ENCODE results near the gene PSMB7.

Gene PSMB7

DNA sequence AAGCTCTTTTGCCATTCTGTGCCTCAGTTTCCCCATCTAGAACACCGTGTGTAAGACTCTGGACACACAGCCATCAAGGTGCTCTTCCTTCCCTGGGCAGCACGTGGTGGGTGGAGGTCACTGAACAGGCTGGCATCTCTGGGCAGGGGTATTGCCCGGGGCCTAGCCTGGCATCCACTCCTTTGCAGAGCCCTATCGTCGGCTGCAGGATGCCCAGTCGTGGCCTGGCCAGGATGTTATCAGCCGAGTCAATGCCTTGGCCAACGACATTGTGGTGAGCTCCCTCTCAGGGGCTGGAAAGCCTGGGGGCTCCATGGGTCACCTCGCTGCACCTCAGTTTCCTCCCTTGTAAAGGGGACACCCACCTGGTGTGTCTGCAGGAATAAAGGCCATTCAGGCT is 39.1 kb upstream of the PSMB7 start:
- Histone ChIP-seq H2AK5ac (ENCODE audit: low read length) (no peak overlapping the region), H4K12ac (ENCODE audit: low read depth, low read length) (no peak overlapping the region), H3K4ac (ENCODE audit: low read depth, low read length) (no peak overlapping the region), H3K79me1 (ENCODE audit: low read length) (no peaks in the 10 kb centered on the region), H3K36me3 (ENCODE audit: control insufficient read depth in 1 of 2, insufficient read depth in 2 of 2, low read length in 2 of 2) (no peaks in the 10 kb centered on the region), H2AFZ (ENCODE audit: insufficient read depth, low read length, poor library complexity) (no peak overlapping the region), H3K27ac (ENCODE audit: low read depth, low read length) (no peak overlapping the region), H4K8ac (ENCODE audit: low read depth, low read length) (no peak overlapping the region), H3K4me3 (ENCODE audit: low read depth, low read length) (no peak overlapping the region), H3K23ac (ENCODE audit: low read length) (no peak overlapping the region), H3K4me1 (ENCODE audit: control insufficient read depth in 1 of 2, insufficient read depth in 2 of 2, low read length in 2 of 2) (peaks cover 0 to 4% of the 10 kb centered on the region in 2 experiments), H2BK5ac (ENCODE audit: low read depth, low read length, poor library complexity) (no peak overlapping the region), H2BK120ac (ENCODE audit: insufficient read depth, low read length, poor library complexity) (no peak overlapping the region), H2BK12ac (ENCODE audit: low read length) (no peak overlapping the region), H3K9ac (ENCODE audit: low read length) (no peak overlapping the region), H4K91ac (ENCODE audit: low read depth, low read length) (no peak overlapping the region), H3K14ac (ENCODE audit: low read length) (no peak overlapping the region), H3K4me2 (ENCODE audit: low read length) (no peak overlapping the region), H3K18ac (ENCODE audit: low read length) (no peak overlapping the region), H3K79me2 (ENCODE audit: control insufficient read depth, insufficient read depth, low read length, poor library complexity) (no peaks in the 10 kb centered on the region), H3K9me3 (ENCODE audit: insufficient read depth, low read depth, low read length) (peaks cover 7% of the 10 kb centered on the region), H3K27me3 (ENCODE audit: insufficient read depth, low read length) (peaks cover 16% of the 10 kb centered on the region)
- WGBS (ENCODE audit: extremely low coverage, insufficient coverage, insufficient read length) = no CpG with 5 or more reads among the region's 9 CpGs
- no peak for DNase-seq

DNA sequence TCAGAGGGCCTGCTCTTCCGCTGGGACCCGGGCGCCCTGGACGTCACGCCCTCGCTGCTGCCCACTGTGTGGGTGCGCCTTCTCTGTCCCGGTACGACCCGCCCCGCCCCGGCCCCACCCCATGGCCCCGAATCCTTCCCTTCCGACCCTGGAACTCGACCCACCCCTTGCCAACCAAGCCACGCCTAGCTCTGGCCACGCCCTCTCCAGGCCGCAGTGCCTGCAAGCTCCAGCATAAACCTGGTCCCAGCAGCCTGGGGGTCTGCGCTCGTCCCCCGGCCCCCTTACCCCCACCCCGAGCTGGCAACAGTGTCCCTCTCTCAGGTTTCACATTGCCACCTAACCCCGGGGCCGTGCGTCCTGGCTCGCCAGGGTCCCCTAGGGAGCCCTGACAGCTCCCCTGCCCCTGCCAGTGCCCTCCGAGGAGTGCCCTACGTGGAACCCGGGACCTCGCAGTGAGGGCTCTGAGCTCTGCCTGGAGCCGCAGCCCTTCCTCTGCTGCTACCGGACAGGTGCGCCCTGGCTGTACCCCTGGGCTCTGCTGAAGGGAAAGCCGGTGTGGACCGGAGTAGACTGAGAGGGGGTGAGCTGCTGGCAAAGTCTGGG is 38.4 kb upstream of the PSMB7 start:
- H2AK5ac ChIP-seq (ENCODE audit: low read length) = no peak overlapping the region
- no peak overlapping the region for H4K91ac ChIP-seq (ENCODE audit: low read depth, low read length)
- no peak overlapping the region for H3K27ac ChIP-seq (ENCODE audit: low read depth, low read length)
- H4K8ac ChIP-seq (ENCODE audit: low read depth, low read length) = no peak overlapping the region
- DNase-seq = no peak
- peaks cover 16% of the 10 kb centered on the region for H3K27me3 ChIP-seq (ENCODE audit: insufficient read depth, low read length)
- WGBS (ENCODE audit: extremely low coverage, insufficient coverage, insufficient read length) = no CpG with 5 or more reads among the region's 35 CpGs
- H3K9me3 ChIP-seq (ENCODE audit: insufficient read depth, low read depth, low read length) = peaks cover 7% of the 10 kb centered on the region
- H3K14ac ChIP-seq (ENCODE audit: low read length) = no peak overlapping the region
- H3K9ac ChIP-seq (ENCODE audit: low read length) = no peak overlapping the region
- no peak overlapping the region for H3K23ac ChIP-seq (ENCODE audit: low read length)
- H2BK12ac ChIP-seq (ENCODE audit: low read length) = no peak overlapping the region
- no peaks in the 10 kb centered on the region for H3K79me2 ChIP-seq (ENCODE audit: control insufficient read depth, insufficient read depth, low read length, poor library complexity)
- no peak overlapping the region for H3K18ac ChIP-seq (ENCODE audit: low read length)
- H3K4me2 ChIP-seq (ENCODE audit: low read length) = peak overlapping the region; percentile 60
- no peak overlapping the region for H3K4me3 ChIP-seq (ENCODE audit: low read depth, low read length)
- peak overlapping the region; percentile 30 for H2AFZ ChIP-seq (ENCODE audit: insufficient read depth, low read length, poor library complexity)
- H4K12ac ChIP-seq (ENCODE audit: low read depth, low read length) = no peak overlapping the region
- no peaks in the 10 kb centered on the region for H3K79me1 ChIP-seq (ENCODE audit: low read length)
- H3K4me1 ChIP-seq (ENCODE audit: control insufficient read depth in 1 of 2, insufficient read depth in 2 of 2, low read length in 2 of 2) = peaks cover 0 to 4% of the 10 kb centered on the region in 2 experiments
- no peak overlapping the region for H2BK120ac ChIP-seq (ENCODE audit: insufficient read depth, low read length, poor library complexity)
- H3K4ac ChIP-seq (ENCODE audit: low read depth, low read length) = no peak overlapping the region
- H3K36me3 ChIP-seq (ENCODE audit: control insufficient read depth in 1 of 2, insufficient read depth in 2 of 2, low read length in 2 of 2) = no peaks in the 10 kb centered on the region
- no peak overlapping the region for H2BK5ac ChIP-seq (ENCODE audit: low read depth, low read length, poor library complexity)

DNA sequence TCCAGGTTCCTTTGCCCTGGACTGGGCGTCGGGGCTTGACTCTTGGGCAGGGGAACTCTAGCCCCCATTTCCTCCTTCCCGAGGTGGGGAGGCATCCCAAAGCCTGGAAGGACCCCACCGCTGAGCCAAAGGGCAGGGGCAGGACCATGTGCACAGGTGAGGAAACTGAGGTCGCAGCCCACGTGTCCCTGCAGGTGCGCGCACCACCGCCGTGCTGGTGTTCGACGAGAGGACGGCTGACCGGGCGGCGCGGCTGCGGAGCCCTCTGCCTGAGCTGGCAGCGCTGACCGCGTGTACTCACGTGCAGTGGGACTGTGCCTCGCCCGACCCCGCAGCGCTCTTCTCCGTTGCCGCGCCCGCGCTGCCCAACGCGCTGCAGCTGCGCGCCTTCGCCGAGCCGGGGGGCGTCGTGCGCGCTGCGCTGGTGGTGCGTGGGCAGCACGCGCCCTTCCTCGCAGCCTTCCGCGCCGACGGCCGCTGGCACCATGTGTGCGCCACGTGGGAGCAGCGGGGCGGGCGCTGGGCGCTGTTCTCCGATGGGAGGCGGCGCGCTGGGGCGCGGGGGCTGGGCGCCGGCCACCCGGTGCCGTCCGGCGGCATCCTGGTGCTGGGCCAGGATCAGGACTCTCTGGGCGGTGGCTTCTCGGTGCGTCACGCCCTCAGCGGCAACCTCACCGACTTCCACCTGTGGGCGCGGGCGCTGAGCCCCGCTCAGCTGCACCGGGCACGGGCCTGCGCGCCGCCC is 37.8 kb upstream of the PSMB7 start:
- H4K8ac ChIP-seq (ENCODE audit: low read depth, low read length) = no peak overlapping the region
- no peak overlapping the region for H2BK120ac ChIP-seq (ENCODE audit: insufficient read depth, low read length, poor library complexity)
- no peak overlapping the region for H4K91ac ChIP-seq (ENCODE audit: low read depth, low read length)
- no peak overlapping the region for H3K4ac ChIP-seq (ENCODE audit: low read depth, low read length)
- no peaks in the 10 kb centered on the region for H3K36me3 ChIP-seq (ENCODE audit: control insufficient read depth in 1 of 2, insufficient read depth in 2 of 2, low read length in 2 of 2)
- no peak overlapping the region for H3K14ac ChIP-seq (ENCODE audit: low read length)
- no peaks in the 10 kb centered on the region for H3K79me1 ChIP-seq (ENCODE audit: low read length)
- H3K4me3 ChIP-seq (ENCODE audit: low read depth, low read length) = no peak overlapping the region
- H4K12ac ChIP-seq (ENCODE audit: low read depth, low read length) = no peak overlapping the region
- H3K23ac ChIP-seq (ENCODE audit: low read length) = no peak overlapping the region
- H2BK12ac ChIP-seq (ENCODE audit: low read length) = no peak overlapping the region
- peak overlapping the region; percentile 60 for H3K4me2 ChIP-seq (ENCODE audit: low read length)
- peaks cover 16% of the 10 kb centered on the region for H3K27me3 ChIP-seq (ENCODE audit: insufficient read depth, low read length)
- H3K27ac ChIP-seq (ENCODE audit: low read depth, low read length) = no peak overlapping the region
- no peak overlapping the region for H3K18ac ChIP-seq (ENCODE audit: low read length)
- H3K9ac ChIP-seq (ENCODE audit: low read length) = no peak overlapping the region
- H3K4me1 ChIP-seq (ENCODE audit: control insufficient read depth in 1 of 2, insufficient read depth in 2 of 2, low read length in 2 of 2) = peaks cover 0 to 4% of the 10 kb centered on the region in 2 experiments
- H2BK5ac ChIP-seq (ENCODE audit: low read depth, low read length, poor library complexity) = no peak overlapping the region
- no peak overlapping the region for H2AK5ac ChIP-seq (ENCODE audit: low read length)
- no peaks in the 10 kb centered on the region for H3K79me2 ChIP-seq (ENCODE audit: control insufficient read depth, insufficient read depth, low read length, poor library complexity)
- peak overlapping the region; percentile 30 for H2AFZ ChIP-seq (ENCODE audit: insufficient read depth, low read length, poor library complexity)
- WGBS (ENCODE audit: extremely low coverage, insufficient coverage, insufficient read length) = no CpG with 5 or more reads among the region's 85 CpGs
- DNase-seq = no peak
- H3K9me3 ChIP-seq (ENCODE audit: insufficient read depth, low read depth, low read length) = peaks cover 7% of the 10 kb centered on the region

DNA sequence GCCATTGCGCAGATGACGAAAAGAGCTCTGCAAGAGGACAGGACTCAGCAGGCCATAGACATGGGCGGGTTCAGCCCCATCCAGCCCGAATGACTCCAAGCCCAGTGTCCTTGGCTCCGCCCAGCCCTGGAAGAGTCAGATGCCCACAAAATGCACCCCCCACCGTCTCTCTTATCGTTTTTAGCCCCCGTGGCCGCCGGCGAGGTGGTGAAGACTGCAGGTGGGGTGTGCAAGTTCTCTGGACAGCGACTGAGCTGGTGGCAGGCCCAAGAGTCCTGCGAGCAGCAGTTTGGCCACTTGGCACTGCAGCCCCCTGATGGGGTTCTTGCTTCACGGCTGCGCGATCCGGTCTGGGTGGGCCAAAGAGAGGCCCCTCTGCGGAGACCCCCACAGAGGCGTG is 37.1 kb upstream of the PSMB7 start:
- Histone ChIP-seq H2BK120ac (ENCODE audit: insufficient read depth, low read length, poor library complexity) (no peak overlapping the region), H3K18ac (ENCODE audit: low read length) (no peak overlapping the region), H3K27me3 (ENCODE audit: insufficient read depth, low read length) (peaks cover 16% of the 10 kb centered on the region), H3K4ac (ENCODE audit: low read depth, low read length) (no peak overlapping the region), H3K4me3 (ENCODE audit: low read depth, low read length) (no peak overlapping the region), H2AFZ (ENCODE audit: insufficient read depth, low read length, poor library complexity) (no peak overlapping the region), H2AK5ac (ENCODE audit: low read length) (no peak overlapping the region), H3K9me3 (ENCODE audit: insufficient read depth, low read depth, low read length) (peaks cover 7% of the 10 kb centered on the region), H2BK12ac (ENCODE audit: low read length) (no peak overlapping the region), H3K4me2 (ENCODE audit: low read length) (no peak overlapping the region), H3K27ac (ENCODE audit: low read depth, low read length) (no peak overlapping the region), H3K4me1 (ENCODE audit: control insufficient read depth in 1 of 2, insufficient read depth in 2 of 2, low read length in 2 of 2) (peaks cover 0 to 4% of the 10 kb centered on the region in 2 experiments), H4K91ac (ENCODE audit: low read depth, low read length) (no peak overlapping the region), H4K12ac (ENCODE audit: low read depth, low read length) (no peak overlapping the region), H3K36me3 (ENCODE audit: control insufficient read depth in 1 of 2, insufficient read depth in 2 of 2, low read length in 2 of 2) (no peaks in the 10 kb centered on the region), H3K14ac (ENCODE audit: low read length) (no peak overlapping the region), H3K23ac (ENCODE audit: low read length) (no peak overlapping the region), H3K79me2 (ENCODE audit: control insufficient read depth, insufficient read depth, low read length, poor library complexity) (no peaks in the 10 kb centered on the region), H4K8ac (ENCODE audit: low read depth, low read length) (no peak overlapping the region), H2BK5ac (ENCODE audit: low read depth, low read length, poor library complexity) (no peak overlapping the region), H3K9ac (ENCODE audit: low read length) (no peak overlapping the region), H3K79me1 (ENCODE audit: low read length) (no peaks in the 10 kb centered on the region)
- no CpG with 5 or more reads among the region's 19 CpGs for WGBS (ENCODE audit: extremely low coverage, insufficient coverage, insufficient read length)
- peak in 1 of 2 donors; percentile 43 for DNase-seq
